ENCODE results near the gene RERE. TPM values are rescaled to one million over a fixed set of nuclear protein-coding genes. Genes with fewer than 3 reads are reported as not detected.

RERE gene
- total RNA-seq, 1 donor, result 27.0 TPM

DNA sequence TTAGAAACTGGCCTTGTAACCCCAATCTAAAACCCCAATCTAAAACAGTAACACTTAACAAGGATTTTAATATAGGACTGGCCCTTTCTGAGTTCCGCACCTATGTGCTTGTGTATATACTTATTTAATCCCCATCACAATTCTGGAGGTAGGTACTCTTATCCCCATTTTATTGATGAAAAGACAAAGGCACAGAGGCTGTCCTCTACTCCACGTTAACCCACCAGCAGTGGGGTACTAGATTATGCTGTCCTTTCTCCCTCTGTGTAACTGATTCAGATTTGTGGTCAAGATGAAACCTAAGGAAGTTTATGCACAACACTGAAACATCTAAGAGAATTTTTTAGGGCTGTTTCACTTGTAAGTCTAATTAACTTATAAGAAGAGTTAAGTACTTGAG, 175.3 kb downstream of the RERE start:
- no peak for DNase-seq (ENCODE audit: low read depth)
- TF ChIP-seq, protein P1, sequence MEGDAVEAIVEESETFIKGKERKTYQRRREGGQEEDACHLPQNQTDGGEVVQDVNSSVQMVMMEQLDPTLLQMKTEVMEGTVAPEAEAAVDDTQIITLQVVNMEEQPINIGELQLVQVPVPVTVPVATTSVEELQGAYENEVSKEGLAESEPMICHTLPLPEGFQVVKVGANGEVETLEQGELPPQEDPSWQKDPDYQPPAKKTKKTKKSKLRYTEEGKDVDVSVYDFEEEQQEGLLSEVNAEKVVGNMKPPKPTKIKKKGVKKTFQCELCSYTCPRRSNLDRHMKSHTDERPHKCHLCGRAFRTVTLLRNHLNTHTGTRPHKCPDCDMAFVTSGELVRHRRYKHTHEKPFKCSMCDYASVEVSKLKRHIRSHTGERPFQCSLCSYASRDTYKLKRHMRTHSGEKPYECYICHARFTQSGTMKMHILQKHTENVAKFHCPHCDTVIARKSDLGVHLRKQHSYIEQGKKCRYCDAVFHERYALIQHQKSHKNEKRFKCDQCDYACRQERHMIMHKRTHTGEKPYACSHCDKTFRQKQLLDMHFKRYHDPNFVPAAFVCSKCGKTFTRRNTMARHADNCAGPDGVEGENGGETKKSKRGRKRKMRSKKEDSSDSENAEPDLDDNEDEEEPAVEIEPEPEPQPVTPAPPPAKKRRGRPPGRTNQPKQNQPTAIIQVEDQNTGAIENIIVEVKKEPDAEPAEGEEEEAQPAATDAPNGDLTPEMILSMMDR (IDR thresholded peaks at IDR 0.05; ENCODE audit: insufficient read depth, low read length), result no peak

DNA sequence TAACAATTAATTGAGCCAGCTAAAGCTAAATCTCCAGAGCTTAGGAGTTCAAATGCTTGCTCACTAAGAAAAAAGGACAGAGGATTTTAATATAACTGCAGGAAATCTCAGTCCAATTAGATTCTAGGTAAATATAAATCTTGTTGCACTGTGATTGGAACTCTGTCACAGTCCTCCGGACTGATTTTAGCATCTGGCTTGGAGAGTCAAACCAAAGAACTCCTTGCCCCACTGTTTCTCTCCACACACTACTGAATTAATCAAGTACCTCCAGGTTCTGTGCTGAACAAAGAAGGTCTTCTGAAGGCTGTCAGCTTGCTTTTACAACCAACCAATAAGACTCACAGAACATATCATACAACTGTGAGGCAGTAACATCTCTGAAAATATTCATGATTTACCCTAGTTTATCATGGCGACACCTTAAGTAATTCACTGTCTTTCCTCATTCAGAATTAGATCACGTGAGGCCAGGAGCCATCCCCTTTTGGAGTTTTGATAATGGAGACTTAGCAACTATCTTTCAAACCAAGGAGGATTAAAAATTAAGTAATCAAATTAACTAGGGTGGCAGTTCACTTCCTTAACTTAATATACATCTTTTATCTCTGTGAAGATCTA, 176.0 kb downstream of the RERE start:
- TF ChIP-seq, protein P1 (IDR thresholded peaks at IDR 0.05; ENCODE audit: insufficient read depth, low read length), result no peak
- no peak overlapping the region for H3K4me3 ChIP-seq (ENCODE audit: low read depth, low read length)
- no peak for DNase-seq (ENCODE audit: low read depth)

More for the DNA sequence above, 175.3 kb downstream of the RERE start:
- no peak overlapping the region for H3K4me3 ChIP-seq (ENCODE audit: low read depth, low read length)

DNA sequence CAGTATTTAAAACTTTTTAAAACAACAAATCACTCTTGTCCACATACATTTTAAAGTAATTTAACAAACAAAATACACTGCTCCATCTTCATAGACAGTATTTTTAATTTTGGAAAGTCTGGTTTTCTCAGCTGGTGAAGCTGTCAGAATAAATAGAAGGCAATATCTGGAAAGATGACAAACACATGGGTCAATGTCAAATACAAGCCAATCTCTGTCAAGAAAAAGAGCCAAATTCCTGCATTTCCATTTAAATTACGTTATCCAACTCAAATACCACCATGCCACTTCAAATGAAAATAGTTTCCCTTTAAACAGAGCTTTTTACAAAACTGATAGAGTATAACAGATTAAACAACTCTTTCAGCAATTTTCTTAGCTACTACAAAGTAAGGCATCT, 176.5 kb downstream of the RERE start:
- DNase-seq (ENCODE audit: low read depth), result no peak
- TF ChIP-seq, protein P1 (IDR thresholded peaks at IDR 0.05; ENCODE audit: insufficient read depth, low read length), result no peak
- H3K4me3 ChIP-seq (ENCODE audit: low read depth, low read length), result no peak overlapping the region

DNA sequence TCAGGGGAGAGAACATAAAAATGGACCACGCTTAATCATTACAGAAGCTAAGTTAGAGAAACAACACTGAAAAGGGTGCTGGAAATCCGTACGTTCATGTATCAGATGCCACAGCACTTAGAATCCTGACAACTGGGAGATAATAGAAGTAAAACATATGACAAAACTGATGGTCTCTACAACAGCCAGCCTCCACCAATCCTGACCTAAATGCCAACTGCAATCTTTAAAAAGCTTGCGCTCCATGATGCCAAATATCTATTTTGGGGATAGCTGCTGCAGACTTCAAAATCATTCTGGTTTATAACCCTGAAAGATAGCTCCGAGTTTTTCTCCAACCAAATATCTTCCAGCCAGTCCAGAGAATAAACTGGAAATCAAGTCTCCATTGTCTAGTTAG, 178.3 kb downstream of the RERE start:
- TF ChIP-seq, protein P1 (IDR thresholded peaks at IDR 0.05; ENCODE audit: insufficient read depth, low read length), result no peak
- H3K4me3 ChIP-seq (ENCODE audit: low read depth, low read length), result no peak overlapping the region
- DNase-seq (ENCODE audit: low read depth), result no peak

DNA sequence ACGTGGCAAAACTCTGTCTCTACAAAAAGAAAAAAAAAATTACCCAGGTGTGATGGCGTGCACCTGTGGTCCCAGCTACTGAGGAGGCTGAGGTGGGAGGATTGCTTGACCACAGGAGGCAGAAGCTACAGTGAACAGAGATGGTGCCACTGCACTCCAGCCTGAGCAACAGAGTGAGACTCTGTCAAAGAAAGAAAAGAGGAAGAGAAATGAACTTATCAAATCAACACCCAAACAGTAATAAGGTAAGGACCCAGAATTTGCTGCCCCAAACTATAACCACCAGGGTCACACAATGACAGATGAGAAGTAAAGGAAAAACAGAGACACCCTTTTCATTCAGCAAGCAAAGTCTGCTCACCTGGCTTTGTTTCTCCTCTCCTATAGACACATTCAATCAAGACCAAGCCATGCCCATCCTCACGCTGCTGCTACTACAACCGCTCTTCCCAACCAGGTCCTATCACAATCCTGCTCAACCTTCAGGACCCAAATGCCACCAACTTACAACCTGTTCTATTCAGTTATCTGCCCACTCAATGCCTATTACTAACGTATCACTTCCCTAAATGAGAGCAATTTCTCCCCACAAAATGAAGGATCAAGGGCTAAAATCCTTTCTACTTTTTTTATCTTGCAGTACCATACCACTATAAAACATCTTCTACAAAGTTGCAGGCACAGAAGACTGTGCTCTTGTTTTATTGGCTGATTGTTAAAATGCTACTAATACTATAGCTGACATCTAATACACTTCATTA, 183.5 kb downstream of the RERE start:
- no peak overlapping the region for H3K4me3 ChIP-seq (ENCODE audit: low read depth, low read length)
- DNase-seq (ENCODE audit: low read depth), result no peak
- TF ChIP-seq, protein P1 (IDR thresholded peaks at IDR 0.05; ENCODE audit: insufficient read depth, low read length), result no peak

DNA sequence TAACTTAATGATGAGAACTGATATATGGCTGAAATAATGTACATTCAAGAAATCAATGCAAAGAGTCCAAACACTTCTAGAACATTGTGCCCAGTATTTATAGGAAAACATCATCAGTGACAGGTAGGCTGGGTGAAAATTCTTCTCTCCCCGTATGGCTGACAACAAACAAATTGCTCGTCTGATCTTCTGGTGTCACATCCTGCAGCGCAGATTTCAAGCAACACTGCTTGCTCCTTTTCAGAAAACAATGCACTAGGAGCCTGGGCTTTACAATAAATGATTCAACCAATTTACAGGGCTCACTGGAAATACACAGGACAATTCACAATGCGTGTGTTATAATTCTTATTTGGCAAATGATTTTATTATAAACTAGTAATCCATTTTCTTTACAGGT, 185.3 kb downstream of the RERE start:
- TF ChIP-seq, protein P1 (IDR thresholded peaks at IDR 0.05; ENCODE audit: insufficient read depth, low read length), result no peak
- H3K4me3 ChIP-seq (ENCODE audit: low read depth, low read length), result no peak overlapping the region
- DNase-seq (ENCODE audit: low read depth), result no peak

Data from fibroblast of the aortic adventitia (primary cell).